H9 (cell line): Measurements from ENCODE around the gene MIR17HG. TPM values are rescaled to one million over a fixed set of nuclear protein-coding genes. Genes with fewer than 3 reads are reported as not detected.

ENCODE experiments used
- DNase-seq: peaks from one replicate; pipeline ENCODE4 v3.0.0-alpha.2; 2017
- H2AFZ ChIP-seq: one replicate; pipeline ENCODE4 v1.6.1; 2013; ENCODE audit warnings: mild to moderate bottlenecking, low read length, control low read depth, moderate library complexity
- H2AK5ac ChIP-seq: 2 replicates; pipeline ENCODE4 v1.6.1; 2013; ENCODE audit warnings: low read length, control low read depth, mixed read lengths; ENCODE audit not compliant: insufficient read length
- H2BK120ac ChIP-seq: one replicate; pipeline ENCODE4 v1.6.1; 2013; ENCODE audit warnings: low read depth, mild to moderate bottlenecking, low read length, control low read depth, inconsistent platforms; ENCODE audit not compliant: poor library complexity, severe bottlenecking
- H2BK12ac ChIP-seq: 2 replicates; pipeline ENCODE4 v1.6.1; 2013; ENCODE audit warnings: low read length, control low read depth, mixed read lengths, low read depth; ENCODE audit not compliant: insufficient read length
- H2BK15ac ChIP-seq: 2 replicates; pipeline ENCODE4 v1.6.1; 2013; ENCODE audit warnings: low read depth, low read length, control low read depth
- H2BK20ac ChIP-seq: one replicate; pipeline ENCODE4 v1.6.1; 2013; ENCODE audit warnings: low read depth, mild to moderate bottlenecking, low read length, control low read depth, inconsistent platforms; ENCODE audit not compliant: poor library complexity, severe bottlenecking
- H2BK5ac ChIP-seq: 2 replicates; pipeline ENCODE4 v1.6.1; 2013; ENCODE audit warnings: low read length, control low read depth, mixed read lengths; ENCODE audit not compliant: insufficient read length
- H3K14ac ChIP-seq: 2 replicates; pipeline ENCODE4 v1.6.1; 2013; ENCODE audit warnings: low read length, control low read depth; ENCODE audit not compliant: insufficient read depth
- H3K18ac ChIP-seq: 2 replicates; pipeline ENCODE4 v1.6.1; 2013; ENCODE audit warnings: low read depth, mild to moderate bottlenecking, mixed read lengths, low read length, control low read depth; ENCODE audit not compliant: insufficient read length
- H3K23ac ChIP-seq: 2 replicates; pipeline ENCODE4 v1.6.1; 2013; ENCODE audit warnings: low read length, control low read depth, mixed read lengths, low read depth; ENCODE audit not compliant: insufficient read length
- H3K23me2 ChIP-seq: 2 replicates; pipeline ENCODE4 v1.6.1; 2013; ENCODE audit warnings: low read depth, mild to moderate bottlenecking, mixed read lengths, low read length, control low read depth; ENCODE audit not compliant: insufficient read length, poor library complexity, severe bottlenecking
- H3K27ac ChIP-seq: 2 replicates; pipeline ENCODE4 v1.5.1; 2013; ENCODE audit warnings: low read length, control low read depth, mixed read lengths, low read depth; ENCODE audit not compliant: insufficient read length
- H3K27me3 ChIP-seq: 2 replicates; pipeline ENCODE4 v1.6.1; 2013; ENCODE audit warnings: low read length, control low read depth, inconsistent platforms; ENCODE audit not compliant: insufficient read depth
- H3K4ac ChIP-seq: 2 replicates; pipeline ENCODE4 v1.6.1; 2013; ENCODE audit warnings: low read depth, mild to moderate bottlenecking, control low read depth, inconsistent platforms, low read length, moderate library complexity
- H3K4me1 ChIP-seq: 2 replicates; pipeline ENCODE4 v1.6.1; 2013; ENCODE audit warnings: low read length, control low read depth, inconsistent platforms; ENCODE audit not compliant: insufficient read depth
- H3K4me2 ChIP-seq: 2 replicates; pipeline ENCODE4 v1.6.1; 2013; ENCODE audit warnings: low read length, control low read depth, mixed read lengths; ENCODE audit not compliant: insufficient read length, insufficient read depth
- H3K56ac ChIP-seq: 2 replicates; pipeline ENCODE4 v1.6.1; 2013; ENCODE audit warnings: low read depth, mild to moderate bottlenecking, mixed read lengths, low read length, control low read depth; ENCODE audit not compliant: insufficient read length
- H3K79me1 ChIP-seq: 2 replicates; pipeline ENCODE4 v1.6.1; 2013; ENCODE audit warnings: low read depth, mild to moderate bottlenecking, moderate library complexity, low read length, control low read depth, inconsistent platforms; ENCODE audit not compliant: insufficient read depth, poor library complexity, severe bottlenecking
- H3K79me2 ChIP-seq: 2 replicates; pipeline ENCODE4 v1.6.1; 2013; ENCODE audit warnings: low read length, control low read depth, inconsistent platforms; ENCODE audit not compliant: insufficient read depth
- H3K9ac ChIP-seq: 2 replicates; pipeline ENCODE4 v1.6.1; 2013; ENCODE audit warnings: low read length, control low read depth, mixed read lengths; ENCODE audit not compliant: insufficient read length; ENCODE audit errors: extremely low read depth
- H3K9me3 ChIP-seq: one replicate; pipeline ENCODE4 v1.6.1; 2013; ENCODE audit warnings: low read depth, low read length, inconsistent platforms; ENCODE audit not compliant: control insufficient read depth
- H3T11ph ChIP-seq: one replicate; pipeline ENCODE4 v1.6.1; 2013; ENCODE audit warnings: mild to moderate bottlenecking, low read length, control low read depth, inconsistent platforms
- H4K20me1 ChIP-seq: one replicate; pipeline ENCODE4 v1.6.1; 2013; ENCODE audit not compliant: control insufficient read depth, insufficient read length, insufficient read depth
- H4K5ac ChIP-seq: 2 replicates; pipeline ENCODE4 v1.6.1; 2013; ENCODE audit warnings: low read depth, mild to moderate bottlenecking, mixed read lengths, low read length, control low read depth; ENCODE audit not compliant: insufficient read length
- H4K8ac ChIP-seq: replicated peaks from 2 replicates; pipeline ENCODE4 v1.6.1; 2013; ENCODE audit warnings: low read length, control low read depth, mixed read lengths, low read depth; ENCODE audit not compliant: insufficient read length
- H4K91ac ChIP-seq: 2 replicates; pipeline ENCODE4 v1.6.1; 2013; ENCODE audit warnings: low read depth, mild to moderate bottlenecking, moderate library complexity, mixed read lengths, low read length, control low read depth; ENCODE audit not compliant: insufficient read length
- H3K27ac Mint-ChIP-seq, 3 experiments: 2 replicates in 2 of 3; 3 replicates in 1 of 3; pipeline ENCODE4 v1.8.0; 2020 to 2021; ENCODE audit warnings: mixed read lengths in 3 of 3, mild to moderate bottlenecking in 1 of 3, moderate library complexity in 1 of 3
- H3K27me3 Mint-ChIP-seq: 2 replicates; pipeline ENCODE4 v1.8.0; 2021; ENCODE audit warnings: low read depth, mild to moderate bottlenecking, moderate library complexity, mixed read lengths
- H3K36me3 Mint-ChIP-seq, 3 experiments: 2 replicates in 2 of 3; 3 replicates in 1 of 3; pipeline ENCODE4 v1.8.0; 2020 to 2021; ENCODE audit warnings: low read depth in 3 of 3, mixed read lengths in 3 of 3; ENCODE audit not compliant: insufficient read depth in 1 of 3
- H3K4me1 Mint-ChIP-seq, 2 experiments: 2 replicates each; pipeline ENCODE4 v1.8.0; 2020; ENCODE audit warnings: mixed read lengths in 2 of 2
- H3K4me3 Mint-ChIP-seq, 2 experiments: 2 replicates in 1 of 2; 3 replicates in 1 of 2; pipeline ENCODE4 v1.8.0; 2020 to 2021; ENCODE audit warnings: mild to moderate bottlenecking in 2 of 2, mixed read lengths in 2 of 2, moderate library complexity in 1 of 2
- H3K9me3 Mint-ChIP-seq, 2 experiments: 2 replicates in 1 of 2; 3 replicates in 1 of 2; pipeline ENCODE4 v1.8.0; 2020; ENCODE audit warnings: mild to moderate bottlenecking in 2 of 2, mixed read lengths in 2 of 2, moderate library complexity in 1 of 2
- WGBS: extraction: QIAGEN DNeasy Blood & Tissue Kit; methylation state at CpG from one replicate; pipeline ENCODE4 v1.1.7; 2013; ENCODE audit warnings: missing lambda C conversion rate, low lambda C conversion rate, mixed read lengths; ENCODE audit not compliant: insufficient read length; ENCODE audit errors: extremely low coverage; 5-methylcytosine and 5-hydroxymethylcytosine counted together
- total RNA-seq: library from RNA; stranded (reverse); gene quantifications from 2 replicates; pipeline ENCODE4 v1.2.1, GENCODE V29; 2021
- TF ChIP-seq, protein P1 (sequence below): fragments of 200-600 bp; sonication (generic); conservative IDR thresholded peaks from 3 replicates; pipeline ENCODE4 v1.8.0; 2021; ENCODE audit warnings: antibody characterized with exemption, mild to moderate bottlenecking

Gene MIR17HG
- total RNA-seq, 1 experiment from 2014 or later = 38.7 TPM

GRCh38 chr13:91397595-91397994 is 50.1 kb downstream of the MIR17HG start:
- no peak overlapping the region for H2BK120ac ChIP-seq
- no peaks in the 10 kb centered on the region for H3K4me1 ChIP-seq
- H2BK5ac ChIP-seq = no peak overlapping the region
- Mint-ChIP-seq H3K4me3 (no peak overlapping the region), H3K27ac (no peak overlapping the region), H3K4me1 (peaks cover 4 to 6% of the 10 kb centered on the region in 2 experiments; a peak in 3 of 4 replicates), H3K27me3 (peaks cover 85% of the 10 kb centered on the region), H3K9me3 (no peaks in the 10 kb centered on the region), H3K36me3 (no peaks in the 10 kb centered on the region)
- no peak overlapping the region for H2BK20ac ChIP-seq
- no peaks in the 10 kb centered on the region for H3K9me3 ChIP-seq
- no peak overlapping the region for H2AK5ac ChIP-seq
- H3K14ac ChIP-seq = no peak overlapping the region
- no peak overlapping the region for H3K9ac ChIP-seq
- peaks cover 7% of the 10 kb centered on the region for H3K23me2 ChIP-seq
- H2BK12ac ChIP-seq = no peak overlapping the region
- H3K4me2 ChIP-seq = no peak overlapping the region
- no peak overlapping the region for H2BK15ac ChIP-seq
- peaks cover 12% of the 10 kb centered on the region for H3K27me3 ChIP-seq
- no peak overlapping the region for H3K18ac ChIP-seq
- TF ChIP-seq, protein P1, sequence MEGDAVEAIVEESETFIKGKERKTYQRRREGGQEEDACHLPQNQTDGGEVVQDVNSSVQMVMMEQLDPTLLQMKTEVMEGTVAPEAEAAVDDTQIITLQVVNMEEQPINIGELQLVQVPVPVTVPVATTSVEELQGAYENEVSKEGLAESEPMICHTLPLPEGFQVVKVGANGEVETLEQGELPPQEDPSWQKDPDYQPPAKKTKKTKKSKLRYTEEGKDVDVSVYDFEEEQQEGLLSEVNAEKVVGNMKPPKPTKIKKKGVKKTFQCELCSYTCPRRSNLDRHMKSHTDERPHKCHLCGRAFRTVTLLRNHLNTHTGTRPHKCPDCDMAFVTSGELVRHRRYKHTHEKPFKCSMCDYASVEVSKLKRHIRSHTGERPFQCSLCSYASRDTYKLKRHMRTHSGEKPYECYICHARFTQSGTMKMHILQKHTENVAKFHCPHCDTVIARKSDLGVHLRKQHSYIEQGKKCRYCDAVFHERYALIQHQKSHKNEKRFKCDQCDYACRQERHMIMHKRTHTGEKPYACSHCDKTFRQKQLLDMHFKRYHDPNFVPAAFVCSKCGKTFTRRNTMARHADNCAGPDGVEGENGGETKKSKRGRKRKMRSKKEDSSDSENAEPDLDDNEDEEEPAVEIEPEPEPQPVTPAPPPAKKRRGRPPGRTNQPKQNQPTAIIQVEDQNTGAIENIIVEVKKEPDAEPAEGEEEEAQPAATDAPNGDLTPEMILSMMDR = no peak
- no peaks in the 10 kb centered on the region for H3K79me1 ChIP-seq
- no peak overlapping the region for H3K23ac ChIP-seq
- WGBS = no CpG with 5 or more reads among the region's 1 CpG
- no peaks in the 10 kb centered on the region for H4K20me1 ChIP-seq
- no peak for DNase-seq
- no peak overlapping the region for H3K4ac ChIP-seq
- no peak overlapping the region for H2AFZ ChIP-seq
- H3K79me2 ChIP-seq = no peaks in the 10 kb centered on the region
- no peak overlapping the region for H3K27ac ChIP-seq
- H4K91ac ChIP-seq = no peak overlapping the region
- H4K8ac ChIP-seq = no peak overlapping the region
- no peak overlapping the region for H3T11ph ChIP-seq
- H4K5ac ChIP-seq = no peak overlapping the region
- H3K56ac ChIP-seq = no peak overlapping the region
